ENCODE results near the gene MSANTD1.

The MSANTD1 gene

DNA sequence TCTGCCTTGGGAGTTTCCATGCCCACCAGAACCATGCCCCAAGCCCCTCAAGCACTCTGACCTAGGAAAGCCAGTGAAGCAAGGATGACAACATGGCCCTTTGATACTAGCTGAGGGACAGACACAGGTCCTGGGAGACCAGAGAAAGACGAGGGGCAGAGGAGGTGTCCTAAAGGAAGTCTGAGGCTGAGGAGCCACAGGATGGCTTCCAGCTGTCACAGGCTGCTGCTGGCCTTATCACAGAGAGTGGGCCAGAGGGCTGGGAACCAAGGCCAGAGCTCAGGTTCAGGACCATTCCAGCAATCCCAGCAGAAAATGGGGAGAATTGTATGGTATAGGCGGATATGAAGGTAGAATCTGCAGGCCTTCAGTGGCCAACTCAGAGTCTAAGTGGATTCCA, 31.7 kb upstream of the MSANTD1 start:
- FAIRE-seq, result no peak

GRCh38 chr4:3217771-3218170, 31.2 kb upstream of the MSANTD1 start:
- no peak for FAIRE-seq

GRCh38 chr4:3218824-3219760, 29.9 kb upstream of the MSANTD1 start:
- no peak for FAIRE-seq

DNA sequence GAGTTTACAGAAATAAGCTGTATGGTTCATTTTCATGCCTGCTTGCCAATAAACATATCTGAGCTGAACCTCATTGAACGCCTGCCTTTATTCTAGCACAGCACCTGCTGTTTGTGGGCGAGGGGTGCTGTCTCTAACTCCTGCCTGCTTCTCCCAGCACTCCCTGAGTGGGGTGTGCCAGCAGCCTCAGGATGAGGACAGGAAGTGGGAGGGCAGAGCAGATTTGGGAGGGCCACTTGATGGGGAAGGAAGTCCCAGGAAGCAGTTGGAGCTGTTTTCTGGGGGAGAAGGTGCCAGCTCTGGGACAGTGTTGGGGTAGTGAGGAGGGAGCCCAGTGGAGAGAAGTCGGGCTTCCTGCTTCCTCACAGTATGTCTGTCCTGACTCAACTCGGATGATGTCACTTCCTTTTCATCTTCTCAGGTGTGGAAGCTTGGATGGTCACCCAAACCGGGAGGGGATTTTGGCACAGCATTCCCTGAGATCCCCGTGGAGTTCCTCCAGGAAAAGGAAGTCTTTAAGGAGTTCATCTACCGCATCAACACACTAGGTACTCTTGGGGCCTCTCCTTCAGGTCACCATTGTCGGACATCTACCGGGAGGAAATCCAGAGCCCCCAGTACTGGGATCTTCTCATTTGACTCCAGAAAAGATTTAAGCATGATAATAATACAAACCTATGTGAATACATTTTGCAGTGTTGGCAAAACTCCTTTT, 29.0 kb upstream of the MSANTD1 start:
- no peak for FAIRE-seq

GRCh38 chr4:3220476-3221183, 28.3 kb upstream of the MSANTD1 start:
- no peak for FAIRE-seq

GRCh38 chr4:3221184-3221494, 27.8 kb upstream of the MSANTD1 start:
- no peak for FAIRE-seq

DNA sequence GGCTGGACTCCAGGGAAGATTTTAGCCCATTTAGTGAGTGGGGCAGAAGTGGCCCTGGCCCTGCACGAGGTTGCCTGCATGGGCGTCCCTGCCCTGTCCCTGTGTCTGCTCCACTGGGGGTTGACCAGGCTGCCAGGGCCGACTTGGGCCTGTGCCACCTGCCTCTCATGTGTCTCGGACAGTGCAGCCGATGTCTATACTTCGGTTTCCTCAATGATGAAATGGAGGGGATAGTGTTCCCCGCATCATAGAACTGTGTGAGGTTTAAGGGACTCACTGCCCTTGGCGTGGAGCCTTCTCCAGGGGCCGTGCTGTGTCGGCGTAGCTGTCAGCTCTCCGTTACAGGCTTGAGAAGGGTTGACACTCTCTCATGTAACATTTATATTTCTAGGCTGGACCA, 27.0 kb upstream of the MSANTD1 start:
- FAIRE-seq, result no peak

DNA sequence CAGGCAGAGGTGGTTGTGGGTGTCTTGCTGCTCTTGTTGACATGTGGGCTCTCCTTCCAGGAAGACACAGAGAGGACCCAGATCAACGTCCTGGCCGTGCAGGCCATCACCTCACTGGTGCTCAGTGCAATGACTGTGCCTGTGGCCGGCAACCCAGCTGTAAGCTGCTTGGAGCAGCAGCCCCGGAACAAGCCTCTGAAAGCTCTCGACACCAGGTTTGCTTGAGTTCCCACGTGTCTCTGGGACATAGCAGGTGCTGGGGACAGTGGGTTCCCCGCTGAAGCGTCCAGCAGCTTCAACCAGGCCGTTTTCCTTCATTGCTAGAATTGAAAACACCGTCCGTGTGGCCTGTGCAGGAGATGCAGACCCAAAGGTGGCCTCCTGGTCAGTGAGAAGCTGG, 25.6 kb upstream of the MSANTD1 start:
- no peak for FAIRE-seq

DNA sequence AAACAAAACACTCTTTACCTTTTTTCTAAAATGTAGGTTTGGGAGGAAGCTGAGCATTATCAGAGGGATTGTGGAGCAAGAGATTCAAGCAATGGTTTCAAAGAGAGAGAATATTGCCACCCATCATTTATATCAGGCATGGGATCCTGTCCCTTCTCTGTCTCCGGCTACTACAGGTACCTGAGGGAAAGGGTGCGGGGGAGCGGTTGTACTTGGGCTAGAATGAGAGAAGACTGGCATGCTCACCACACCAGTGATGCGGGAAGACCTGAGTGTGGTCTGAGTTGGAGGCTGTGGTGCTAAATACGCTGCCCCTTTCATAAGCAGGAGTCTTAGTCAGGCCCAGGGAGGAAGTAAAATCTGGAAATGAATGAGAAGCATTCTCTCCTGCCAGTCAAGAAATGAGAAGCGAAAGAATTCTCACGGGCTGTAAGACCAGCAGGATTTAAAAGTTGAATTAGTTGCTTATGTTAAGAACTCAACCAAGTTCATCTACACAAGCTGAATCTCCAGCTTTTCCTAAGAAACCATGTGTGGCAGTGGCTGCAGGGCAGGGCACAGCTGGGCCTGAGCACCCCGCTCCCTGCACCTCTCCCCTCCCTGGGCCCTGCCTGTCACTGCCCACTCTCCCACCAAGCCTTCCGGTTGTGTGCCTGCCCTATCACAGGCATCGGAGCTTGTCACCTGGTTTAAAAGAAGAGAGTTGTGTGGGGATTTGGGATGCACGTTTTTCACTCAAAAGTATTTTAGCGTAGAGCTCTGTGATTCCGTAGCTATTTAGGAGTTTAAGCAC, 24.8 kb upstream of the MSANTD1 start:
- FAIRE-seq, result no peak

DNA sequence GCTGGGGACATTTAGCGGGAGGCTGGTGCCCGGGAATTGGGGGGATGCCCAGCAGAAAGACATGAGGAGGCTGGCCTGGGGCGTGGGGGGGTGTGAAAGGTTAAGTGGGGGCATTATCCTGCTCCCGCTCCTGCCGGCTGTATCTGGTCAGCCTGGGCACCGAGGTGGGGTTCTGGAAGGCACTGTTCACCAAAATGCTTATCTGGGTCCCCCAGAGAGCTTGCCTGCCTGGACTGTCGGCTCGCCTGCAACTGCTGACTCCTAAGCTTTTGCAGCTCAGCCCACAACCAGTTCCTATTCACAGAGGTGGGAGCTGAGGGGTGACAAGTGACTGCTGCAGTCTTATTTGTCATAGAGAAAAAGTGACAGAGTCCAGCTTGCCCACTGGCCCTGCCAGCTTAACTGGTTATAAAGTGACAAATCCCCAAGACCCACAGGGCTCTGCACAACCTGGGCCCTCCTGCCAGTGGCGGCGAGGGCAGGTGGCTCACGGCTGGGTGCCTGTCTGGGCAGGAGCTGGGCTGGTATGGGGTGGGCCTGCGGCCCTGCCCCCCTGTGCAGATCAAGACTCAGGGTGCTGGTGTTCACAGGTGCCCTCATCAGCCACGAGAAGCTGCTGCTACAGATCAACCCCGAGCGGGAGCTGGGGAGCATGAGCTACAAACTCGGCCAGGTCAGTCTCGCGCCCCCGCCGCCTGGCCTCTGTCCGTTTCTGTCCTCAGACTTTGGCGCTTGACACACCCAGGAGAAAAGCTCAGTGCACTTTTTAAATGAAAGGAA, 23.7 kb upstream of the MSANTD1 start:
- FAIRE-seq, result no peak

GRCh38 chr4:3225936-3226335, 23.0 kb upstream of the MSANTD1 start:
- FAIRE-seq, result peak; percentile 37

- FAIRE-seq, result no peak
Observed at GRCh38 chr4:3226467-3226866, 22.5 kb upstream of the MSANTD1 start.

DNA sequence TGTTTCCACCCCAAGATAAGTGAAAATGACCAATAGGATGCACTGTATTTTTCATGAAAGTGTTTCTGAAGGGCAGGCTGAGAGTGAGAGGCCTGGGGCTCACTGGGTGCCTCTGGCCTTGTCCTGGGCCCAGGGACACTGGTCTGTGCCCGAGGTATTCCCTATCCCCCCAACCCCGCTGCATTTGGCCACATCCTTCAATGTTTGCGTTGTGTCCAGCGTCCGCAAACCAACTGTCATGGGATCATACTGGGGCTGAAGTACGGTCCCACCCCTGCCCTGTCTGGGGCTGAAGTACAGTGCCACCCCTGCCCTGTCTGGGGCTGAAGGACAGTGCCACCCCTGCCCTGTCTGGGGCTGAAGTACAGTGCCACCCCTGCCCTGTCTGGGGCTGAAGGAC, 22.0 kb upstream of the MSANTD1 start:
- no peak for FAIRE-seq

GRCh38 chr4:3227878-3228675, 20.9 kb upstream of the MSANTD1 start:
- FAIRE-seq, result no peak

DNA sequence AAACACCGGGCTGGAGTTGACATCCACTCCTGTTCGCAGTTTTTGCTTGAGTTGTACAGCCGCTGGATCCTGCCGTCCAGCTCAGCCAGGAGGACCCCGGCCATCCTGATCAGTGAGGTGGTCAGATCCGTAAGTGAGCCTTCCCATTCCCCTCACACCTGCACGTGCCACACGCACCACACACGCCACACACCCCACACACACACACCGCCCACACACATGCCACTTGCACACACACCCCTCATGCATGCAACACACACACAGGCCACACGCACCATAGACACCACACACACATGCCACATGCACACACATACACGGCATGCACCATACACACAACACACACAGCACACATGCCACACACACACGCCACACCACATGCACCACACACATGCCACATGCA, 20.1 kb upstream of the MSANTD1 start:
- no peak for FAIRE-seq

GRCh38 chr4:3229328-3229727, 19.6 kb upstream of the MSANTD1 start:
- FAIRE-seq, result no peak

GRCh38 chr4:3229964-3230363, 19.0 kb upstream of the MSANTD1 start:
- FAIRE-seq, result no peak

GRCh38 chr4:3231471-3231870, 17.5 kb upstream of the MSANTD1 start:
- FAIRE-seq, result no peak

DNA sequence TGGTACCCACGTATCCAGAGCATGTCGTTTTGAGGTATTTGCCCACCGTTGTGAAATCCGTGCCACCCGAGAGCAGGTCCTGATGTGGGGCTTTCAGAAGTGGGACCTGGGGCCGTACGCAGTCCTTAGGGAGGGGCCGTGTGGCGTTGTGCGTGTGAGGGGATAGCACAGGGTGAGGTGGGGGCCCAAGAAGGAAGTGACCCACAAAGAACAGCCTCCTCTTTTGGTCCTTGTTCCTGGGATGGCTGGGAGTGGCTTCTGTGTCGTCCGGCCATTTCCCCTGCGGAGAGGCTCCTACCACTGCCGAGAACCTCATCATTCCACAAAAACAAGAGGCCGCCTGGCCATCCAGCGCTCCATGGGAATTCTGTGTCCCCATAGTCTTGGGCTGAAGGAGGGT, 17.0 kb upstream of the MSANTD1 start:
- no peak for FAIRE-seq

- no peak for FAIRE-seq
Observed at GRCh38 chr4:3232871-3233271, 16.1 kb upstream of the MSANTD1 start.

Data from endometrium (tissue), 2 donors.